H9 (cell line): ENCODE data around the gene IL6R. TPM values are rescaled to one million over a fixed set of nuclear protein-coding genes. Genes with fewer than 3 reads are reported as not detected.

Experiments
- DNase-seq: peaks from one replicate; pipeline ENCODE4 v3.0.0-alpha.2; 2017
- H2AFZ ChIP-seq: one replicate; pipeline ENCODE4 v1.6.1; 2013; ENCODE audit warnings: mild to moderate bottlenecking, low read length, control low read depth, moderate library complexity
- H2AK5ac ChIP-seq: 2 replicates; pipeline ENCODE4 v1.6.1; 2013; ENCODE audit warnings: low read length, control low read depth, mixed read lengths; ENCODE audit not compliant: insufficient read length
- H2BK120ac ChIP-seq: one replicate; pipeline ENCODE4 v1.6.1; 2013; ENCODE audit warnings: low read depth, mild to moderate bottlenecking, low read length, control low read depth, inconsistent platforms; ENCODE audit not compliant: poor library complexity, severe bottlenecking
- H2BK12ac ChIP-seq: 2 replicates; pipeline ENCODE4 v1.6.1; 2013; ENCODE audit warnings: low read length, control low read depth, mixed read lengths, low read depth; ENCODE audit not compliant: insufficient read length
- H2BK15ac ChIP-seq: 2 replicates; pipeline ENCODE4 v1.6.1; 2013; ENCODE audit warnings: low read depth, low read length, control low read depth
- H2BK20ac ChIP-seq: one replicate; pipeline ENCODE4 v1.6.1; 2013; ENCODE audit warnings: low read depth, mild to moderate bottlenecking, low read length, control low read depth, inconsistent platforms; ENCODE audit not compliant: poor library complexity, severe bottlenecking
- H2BK5ac ChIP-seq: 2 replicates; pipeline ENCODE4 v1.6.1; 2013; ENCODE audit warnings: low read length, control low read depth, mixed read lengths; ENCODE audit not compliant: insufficient read length
- H3K14ac ChIP-seq: 2 replicates; pipeline ENCODE4 v1.6.1; 2013; ENCODE audit warnings: low read length, control low read depth; ENCODE audit not compliant: insufficient read depth
- H3K18ac ChIP-seq: 2 replicates; pipeline ENCODE4 v1.6.1; 2013; ENCODE audit warnings: low read depth, mild to moderate bottlenecking, mixed read lengths, low read length, control low read depth; ENCODE audit not compliant: insufficient read length
- H3K23ac ChIP-seq: 2 replicates; pipeline ENCODE4 v1.6.1; 2013; ENCODE audit warnings: low read length, control low read depth, mixed read lengths, low read depth; ENCODE audit not compliant: insufficient read length
- H3K23me2 ChIP-seq: 2 replicates; pipeline ENCODE4 v1.6.1; 2013; ENCODE audit warnings: low read depth, mild to moderate bottlenecking, mixed read lengths, low read length, control low read depth; ENCODE audit not compliant: insufficient read length, poor library complexity, severe bottlenecking
- H3K27ac ChIP-seq: 2 replicates; pipeline ENCODE4 v1.5.1; 2013; ENCODE audit warnings: low read length, control low read depth, mixed read lengths, low read depth; ENCODE audit not compliant: insufficient read length
- H3K27me3 ChIP-seq: 2 replicates; pipeline ENCODE4 v1.6.1; 2013; ENCODE audit warnings: low read length, control low read depth, inconsistent platforms; ENCODE audit not compliant: insufficient read depth
- H3K4ac ChIP-seq: 2 replicates; pipeline ENCODE4 v1.6.1; 2013; ENCODE audit warnings: low read depth, mild to moderate bottlenecking, control low read depth, inconsistent platforms, low read length, moderate library complexity
- H3K4me1 ChIP-seq: 2 replicates; pipeline ENCODE4 v1.6.1; 2013; ENCODE audit warnings: low read length, control low read depth, inconsistent platforms; ENCODE audit not compliant: insufficient read depth
- H3K4me2 ChIP-seq: 2 replicates; pipeline ENCODE4 v1.6.1; 2013; ENCODE audit warnings: low read length, control low read depth, mixed read lengths; ENCODE audit not compliant: insufficient read length, insufficient read depth
- H3K56ac ChIP-seq: 2 replicates; pipeline ENCODE4 v1.6.1; 2013; ENCODE audit warnings: low read depth, mild to moderate bottlenecking, mixed read lengths, low read length, control low read depth; ENCODE audit not compliant: insufficient read length
- H3K79me1 ChIP-seq: 2 replicates; pipeline ENCODE4 v1.6.1; 2013; ENCODE audit warnings: low read depth, mild to moderate bottlenecking, moderate library complexity, low read length, control low read depth, inconsistent platforms; ENCODE audit not compliant: insufficient read depth, poor library complexity, severe bottlenecking
- H3K79me2 ChIP-seq: 2 replicates; pipeline ENCODE4 v1.6.1; 2013; ENCODE audit warnings: low read length, control low read depth, inconsistent platforms; ENCODE audit not compliant: insufficient read depth
- H3K9ac ChIP-seq: 2 replicates; pipeline ENCODE4 v1.6.1; 2013; ENCODE audit warnings: low read length, control low read depth, mixed read lengths; ENCODE audit not compliant: insufficient read length; ENCODE audit errors: extremely low read depth
- H3K9me3 ChIP-seq: one replicate; pipeline ENCODE4 v1.6.1; 2013; ENCODE audit warnings: low read depth, low read length, inconsistent platforms; ENCODE audit not compliant: control insufficient read depth
- H3T11ph ChIP-seq: one replicate; pipeline ENCODE4 v1.6.1; 2013; ENCODE audit warnings: mild to moderate bottlenecking, low read length, control low read depth, inconsistent platforms
- H4K20me1 ChIP-seq: one replicate; pipeline ENCODE4 v1.6.1; 2013; ENCODE audit not compliant: control insufficient read depth, insufficient read length, insufficient read depth
- H4K5ac ChIP-seq: 2 replicates; pipeline ENCODE4 v1.6.1; 2013; ENCODE audit warnings: low read depth, mild to moderate bottlenecking, mixed read lengths, low read length, control low read depth; ENCODE audit not compliant: insufficient read length
- H4K8ac ChIP-seq: replicated peaks from 2 replicates; pipeline ENCODE4 v1.6.1; 2013; ENCODE audit warnings: low read length, control low read depth, mixed read lengths, low read depth; ENCODE audit not compliant: insufficient read length
- H4K91ac ChIP-seq: 2 replicates; pipeline ENCODE4 v1.6.1; 2013; ENCODE audit warnings: low read depth, mild to moderate bottlenecking, moderate library complexity, mixed read lengths, low read length, control low read depth; ENCODE audit not compliant: insufficient read length
- H3K27ac Mint-ChIP-seq, 3 experiments: 2 replicates in 2 of 3; 3 replicates in 1 of 3; pipeline ENCODE4 v1.8.0; 2020 to 2021; ENCODE audit warnings: mixed read lengths in 3 of 3, mild to moderate bottlenecking in 1 of 3, moderate library complexity in 1 of 3
- H3K27me3 Mint-ChIP-seq: 2 replicates; pipeline ENCODE4 v1.8.0; 2021; ENCODE audit warnings: low read depth, mild to moderate bottlenecking, moderate library complexity, mixed read lengths
- H3K36me3 Mint-ChIP-seq, 3 experiments: 2 replicates in 2 of 3; 3 replicates in 1 of 3; pipeline ENCODE4 v1.8.0; 2020 to 2021; ENCODE audit warnings: low read depth in 3 of 3, mixed read lengths in 3 of 3; ENCODE audit not compliant: insufficient read depth in 1 of 3
- H3K4me1 Mint-ChIP-seq, 2 experiments: 2 replicates each; pipeline ENCODE4 v1.8.0; 2020; ENCODE audit warnings: mixed read lengths in 2 of 2
- H3K4me3 Mint-ChIP-seq, 2 experiments: 2 replicates in 1 of 2; 3 replicates in 1 of 2; pipeline ENCODE4 v1.8.0; 2020 to 2021; ENCODE audit warnings: mild to moderate bottlenecking in 2 of 2, mixed read lengths in 2 of 2, moderate library complexity in 1 of 2
- H3K9me3 Mint-ChIP-seq, 2 experiments: 2 replicates in 1 of 2; 3 replicates in 1 of 2; pipeline ENCODE4 v1.8.0; 2020; ENCODE audit warnings: mild to moderate bottlenecking in 2 of 2, mixed read lengths in 2 of 2, moderate library complexity in 1 of 2
- WGBS: extraction: QIAGEN DNeasy Blood & Tissue Kit; methylation state at CpG from one replicate; pipeline ENCODE4 v1.1.7; 2013; ENCODE audit warnings: missing lambda C conversion rate, low lambda C conversion rate, mixed read lengths; ENCODE audit not compliant: insufficient read length; ENCODE audit errors: extremely low coverage; 5-methylcytosine and 5-hydroxymethylcytosine counted together
- total RNA-seq: library from RNA; stranded (reverse); gene quantifications from 2 replicates; pipeline ENCODE4 v1.2.1, GENCODE V29; 2021
- TF ChIP-seq, protein P1 (sequence below): fragments of 200-600 bp; sonication (generic); conservative IDR thresholded peaks from 3 replicates; pipeline ENCODE4 v1.8.0; 2021; ENCODE audit warnings: antibody characterized with exemption, mild to moderate bottlenecking

IL6R gene
- total RNA-seq, 1 experiment from 2014 or later = 1.7 TPM

DNA sequence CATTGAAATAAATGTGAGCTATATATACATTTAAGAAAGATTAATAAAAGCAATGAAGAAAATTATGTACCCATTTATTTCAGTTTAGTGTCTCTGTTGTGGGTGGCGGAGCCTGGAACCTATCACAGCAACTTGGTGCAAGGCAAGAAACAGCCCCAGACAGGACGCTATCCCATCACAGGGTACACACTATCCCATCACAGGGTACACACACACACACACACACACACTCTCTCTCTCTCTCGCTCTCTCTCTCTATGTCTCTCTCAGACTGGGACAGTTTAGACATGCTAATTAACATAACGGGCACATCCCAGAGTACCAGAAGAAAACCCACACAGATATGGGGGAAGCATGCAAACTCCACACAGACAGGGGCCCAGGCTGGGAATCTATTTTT is 6.5 kb upstream of the IL6R start:
- Histone ChIP-seq H3K56ac (no peak overlapping the region), H3K4ac (no peak overlapping the region), H3T11ph (no peak overlapping the region), H2AK5ac (no peak overlapping the region), H2BK120ac (no peak overlapping the region), H3K9ac (no peak overlapping the region), H3K79me2 (no peaks in the 10 kb centered on the region), H3K23me2 (no peaks in the 10 kb centered on the region), H2BK15ac (no peak overlapping the region), H3K27me3 (no peaks in the 10 kb centered on the region; the same call in 1 of the 2 replicates), H3K18ac (no peak overlapping the region), H3K79me1 (no peaks in the 10 kb centered on the region), H2BK5ac (no peak overlapping the region), H4K91ac (no peak overlapping the region), H3K4me1 (no peaks in the 10 kb centered on the region), H3K23ac (no peak overlapping the region), H2BK20ac (no peak overlapping the region), H2AFZ (no peak overlapping the region), H3K4me2 (no peak overlapping the region), H3K27ac (no peak overlapping the region), H4K20me1 (no peaks in the 10 kb centered on the region), H3K9me3 (no peaks in the 10 kb centered on the region), H2BK12ac (no peak overlapping the region), H3K14ac (no peak overlapping the region), H4K5ac (no peak overlapping the region), H4K8ac (no peak overlapping the region)
- Mint-ChIP-seq H3K4me3 (no peak overlapping the region), H3K36me3 (peaks cover 0 to 5% (median 1%) of the 10 kb centered on the region in 3 experiments; a peak in 4 of 7 replicates), H3K4me1 (peaks cover 0 to 7% of the 10 kb centered on the region in 2 experiments; a peak in 3 of 4 replicates), H3K9me3 (peaks cover 11 to 19% of the 10 kb centered on the region in 2 experiments), H3K27ac (no peak overlapping the region), H3K27me3 (peaks cover 12% of the 10 kb centered on the region)
- no peak for DNase-seq
- TF ChIP-seq, protein P1, sequence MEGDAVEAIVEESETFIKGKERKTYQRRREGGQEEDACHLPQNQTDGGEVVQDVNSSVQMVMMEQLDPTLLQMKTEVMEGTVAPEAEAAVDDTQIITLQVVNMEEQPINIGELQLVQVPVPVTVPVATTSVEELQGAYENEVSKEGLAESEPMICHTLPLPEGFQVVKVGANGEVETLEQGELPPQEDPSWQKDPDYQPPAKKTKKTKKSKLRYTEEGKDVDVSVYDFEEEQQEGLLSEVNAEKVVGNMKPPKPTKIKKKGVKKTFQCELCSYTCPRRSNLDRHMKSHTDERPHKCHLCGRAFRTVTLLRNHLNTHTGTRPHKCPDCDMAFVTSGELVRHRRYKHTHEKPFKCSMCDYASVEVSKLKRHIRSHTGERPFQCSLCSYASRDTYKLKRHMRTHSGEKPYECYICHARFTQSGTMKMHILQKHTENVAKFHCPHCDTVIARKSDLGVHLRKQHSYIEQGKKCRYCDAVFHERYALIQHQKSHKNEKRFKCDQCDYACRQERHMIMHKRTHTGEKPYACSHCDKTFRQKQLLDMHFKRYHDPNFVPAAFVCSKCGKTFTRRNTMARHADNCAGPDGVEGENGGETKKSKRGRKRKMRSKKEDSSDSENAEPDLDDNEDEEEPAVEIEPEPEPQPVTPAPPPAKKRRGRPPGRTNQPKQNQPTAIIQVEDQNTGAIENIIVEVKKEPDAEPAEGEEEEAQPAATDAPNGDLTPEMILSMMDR = no peak
- WGBS = no CpG with 5 or more reads among the region's 4 CpGs
